Measurements from ENCODE around the gene FAM111B. TPM values are rescaled to one million over a fixed set of nuclear protein-coding genes. Genes with fewer than 3 reads are reported as not detected.

Gene FAM111B
- total RNA-seq, 1 donor from 2014 or later: 63.3 TPM

DNA sequence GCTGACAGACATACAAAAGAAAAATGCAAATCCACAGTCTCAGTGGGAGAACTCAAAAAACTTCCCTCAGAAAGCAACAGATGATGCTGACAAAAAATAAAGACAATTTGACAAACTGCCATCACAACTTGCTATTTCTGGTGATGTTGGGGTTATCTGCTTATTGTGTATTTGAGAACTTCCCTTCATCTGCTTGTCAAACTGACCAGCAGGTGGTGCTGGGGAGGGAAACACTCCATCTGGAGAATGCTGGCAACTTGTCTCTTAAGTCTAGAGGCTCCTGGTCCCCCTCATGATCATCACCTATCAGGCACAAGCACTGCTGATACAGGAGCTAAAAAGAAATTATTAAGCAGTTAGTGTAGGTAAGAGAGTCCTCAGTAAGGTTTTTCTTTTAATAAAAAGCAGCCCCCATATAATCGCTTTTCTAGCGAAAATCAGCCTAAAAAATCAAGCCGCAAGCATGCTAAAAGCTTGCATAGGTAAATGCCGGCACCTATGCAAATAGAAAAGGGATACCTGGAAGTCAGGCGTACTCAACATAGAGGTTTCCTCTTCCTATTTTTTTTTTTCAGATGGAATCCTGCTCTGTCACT is 9.8 kb upstream of the FAM111B start:
- intact Hi-C loops (cut with micrococcal nuclease): loop anchor here (1.0 to 2.0 kb wide), 3 partner anchors 39 to 334 kb away; no protein-coding TSS in a partner anchor

DNA sequence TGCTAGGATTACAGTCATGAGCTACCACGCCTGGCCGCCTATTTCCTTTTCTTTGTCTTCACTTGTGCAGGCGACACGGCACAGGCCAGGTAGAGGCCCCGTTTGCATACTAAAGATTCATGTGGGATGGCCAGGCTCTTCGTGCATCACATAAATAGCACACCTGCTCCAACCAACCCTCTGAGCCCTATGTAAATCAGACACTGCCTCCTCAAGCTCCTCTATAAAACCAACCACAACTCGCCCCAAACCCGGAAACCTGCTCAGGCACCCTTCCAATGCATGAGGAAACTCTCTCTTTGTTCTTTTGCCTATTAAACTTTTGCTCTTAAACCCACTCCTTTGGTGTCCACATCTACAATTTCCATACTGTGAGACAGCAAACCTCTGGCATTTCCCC is 9.1 kb upstream of the FAM111B start:
- intact Hi-C loops (cut with micrococcal nuclease): loop anchor here (1.0 to 2.0 kb wide), 3 partner anchors 38 to 333 kb away; no protein-coding TSS in a partner anchor

GRCh38 chr11:59102259-59102765 is 4.7 kb upstream of the FAM111B start:
- intact Hi-C loops (cut with micrococcal nuclease): loop anchor here (1.0 to 10.0 kb wide), 4 partner anchors 34 to 512 kb away; partner anchors contain the start of gene OSBP

- intact Hi-C loops (cut with micrococcal nuclease): loop anchor here (1.0 to 10.0 kb wide), 10 partner anchors 7 to 1540 kb away; partner anchors contain the start of genes FAM111A, OSBP, SELENOH and STX3
These were observed 684 bp downstream of the FAM111B start for GRCh38 chr11:59107721-59108120.

GRCh38 chr11:59112494-59112893 is 5.5 kb downstream of the FAM111B start:
- intact Hi-C loops (cut with micrococcal nuclease): loop anchor here (5.0 kb wide), 1 partner anchor 1730 kb away; the partner anchor contains the start of gene CCDC86

- intact Hi-C loops (cut with micrococcal nuclease): loop anchor here (5.0 kb wide), 1 partner anchor 1728 kb away; the partner anchor contains the start of gene CCDC86
These were observed 7.3 kb downstream of the FAM111B start for GRCh38 chr11:59114344-59114743.

GRCh38 chr11:59115553-59115952 is 8.5 kb downstream of the FAM111B start:
- intact Hi-C loops (cut with micrococcal nuclease): no loop called here

DNA sequence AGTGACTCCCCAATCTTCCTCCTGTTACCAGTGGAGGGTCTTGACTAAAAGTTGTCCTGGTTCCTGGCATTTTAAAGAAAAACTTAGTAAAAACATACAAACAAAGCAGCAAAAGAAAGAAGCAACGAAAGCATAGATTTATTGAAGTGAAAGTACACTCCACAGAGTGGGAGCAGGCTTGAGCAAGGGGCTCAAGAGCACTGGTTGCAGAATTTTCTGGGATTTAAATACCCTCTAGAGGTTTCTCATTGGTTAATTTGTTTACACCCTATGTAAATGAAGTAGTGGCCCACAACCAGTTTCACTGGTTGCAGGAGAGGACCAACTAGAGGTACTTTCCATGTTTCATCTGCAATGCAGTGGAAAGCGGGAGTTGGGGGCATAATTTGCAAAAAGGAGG is 10.7 kb downstream of the FAM111B start:
- intact Hi-C loops (cut with micrococcal nuclease): no loop called here

GRCh38 chr11:59119826-59120225 is 12.8 kb downstream of the FAM111B start:
- intact Hi-C loops (cut with micrococcal nuclease): loop anchor here (2.0 kb wide), 1 partner anchor 13 kb away; the partner anchor contains the start of gene FAM111B

GRCh38 chr11:59135648-59136461 is 28.8 kb downstream of the FAM111B start:
- intact Hi-C loops (cut with micrococcal nuclease): loop anchor here (1.0 kb wide), 9 partner anchors 8 to 482 kb away; partner anchors contain the start of gene FAM111B

GRCh38 chr11:59136551-59136950 is 29.5 kb downstream of the FAM111B start:
- intact Hi-C loops (cut with micrococcal nuclease): loop anchor here (1.0 kb wide), 8 partner anchors 22 to 482 kb away; partner anchors contain the start of gene FAM111B

DNA sequence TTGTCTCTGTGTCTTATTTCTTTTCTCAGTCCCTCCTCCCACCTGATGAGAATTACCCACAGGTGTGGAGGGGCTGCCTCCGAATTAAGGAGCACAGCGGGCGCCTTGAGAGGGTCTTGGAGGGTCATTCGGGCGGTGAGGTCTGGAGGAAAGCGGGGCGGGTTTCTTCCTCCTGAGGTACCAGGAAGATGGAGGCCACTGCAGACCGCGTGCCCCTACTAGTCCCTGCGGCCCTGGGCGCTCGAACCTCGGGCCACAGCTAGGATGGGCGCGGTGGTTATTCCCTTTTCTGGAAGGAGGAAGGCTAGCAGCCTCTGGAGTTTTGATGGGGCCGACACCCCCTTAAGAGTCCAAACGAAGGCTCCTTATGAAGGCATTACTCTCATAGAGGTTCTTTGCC is 30.2 kb downstream of the FAM111B start:
- intact Hi-C loops (cut with micrococcal nuclease): no loop called here

- intact Hi-C loops (cut with micrococcal nuclease): no loop called here
These were observed 31.6 kb downstream of the FAM111B start for GRCh38 chr11:59138643-59139042.

- intact Hi-C loops (cut with micrococcal nuclease): loop anchor here (5.0 to 10.0 kb wide), 6 partner anchors 671 to 1804 kb away; partner anchors contain the start of genes MED19, MRPL16, P2RX3 and SELENOH
These were observed 34.2 kb downstream of the FAM111B start for GRCh38 chr11:59141191-59141590.

- intact Hi-C loops (cut with micrococcal nuclease): loop anchor here (1.0 to 10.0 kb wide), 16 partner anchors 16 to 1805 kb away; partner anchors contain the start of genes FAM111B, MED19, MRPL16 and P2RX3
These were observed 34.8 kb downstream of the FAM111B start for GRCh38 chr11:59141673-59142460.

DNA sequence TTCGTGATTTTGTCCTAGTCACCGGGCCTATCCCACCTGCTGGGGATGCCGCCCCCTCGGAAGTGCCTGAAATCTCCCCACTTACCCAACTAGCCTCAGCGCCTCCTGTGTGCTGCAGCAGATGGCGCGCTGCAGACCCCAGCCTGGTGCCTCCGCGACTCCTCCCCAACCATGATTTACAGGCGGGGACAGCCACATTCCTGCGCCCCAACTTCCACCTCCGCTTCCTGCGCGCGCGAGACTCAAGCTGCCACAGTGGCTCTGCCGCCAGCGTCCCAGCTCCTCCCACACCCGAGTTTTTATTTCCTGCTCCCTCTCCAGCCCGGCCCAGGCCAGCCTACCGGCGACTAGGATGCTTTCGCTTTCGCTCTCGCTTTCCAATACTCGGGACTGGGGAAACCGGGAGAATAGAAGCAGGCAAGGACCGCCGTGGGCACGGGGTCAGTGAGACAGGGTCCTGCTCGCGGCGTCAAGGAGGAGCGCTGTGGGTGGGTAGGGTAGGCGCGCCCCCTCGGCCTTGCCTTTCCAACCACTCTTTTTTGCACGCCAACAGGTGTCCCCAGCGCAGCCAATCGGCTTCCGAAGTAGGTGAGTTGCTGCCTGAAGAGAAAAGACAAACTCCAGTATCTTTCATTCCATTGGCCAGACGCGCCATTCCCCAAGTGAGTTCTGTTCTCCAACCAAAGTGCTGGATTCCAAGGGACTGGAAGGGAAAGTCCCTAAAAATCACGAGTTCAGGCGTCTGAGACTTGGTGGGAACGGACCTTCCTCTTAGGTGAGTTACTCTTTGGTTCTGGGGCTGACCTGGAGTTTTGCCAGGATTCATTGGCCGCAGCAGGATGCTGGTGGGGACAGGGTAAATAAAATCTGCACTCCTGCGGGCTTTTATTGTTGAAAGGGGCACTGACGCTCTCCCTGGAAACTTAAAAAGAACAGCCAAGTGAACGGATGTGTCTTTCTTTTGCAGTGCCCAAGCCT is 35.8 kb downstream of the FAM111B start, which contains the start of gene FAM111A:
Gene FAM111A, plus strand, starts transcription at position 327 of the 978 bp plus-strand sequence. CDS start 6,017 bp downstream, outside the sequence.
- intact Hi-C loops (cut with micrococcal nuclease): loop anchor here (1.0 to 10.0 kb wide), 16 partner anchors 15 to 1806 kb away; partner anchors contain the start of genes FAM111B, MED19, MRPL16 and P2RX3

DNA sequence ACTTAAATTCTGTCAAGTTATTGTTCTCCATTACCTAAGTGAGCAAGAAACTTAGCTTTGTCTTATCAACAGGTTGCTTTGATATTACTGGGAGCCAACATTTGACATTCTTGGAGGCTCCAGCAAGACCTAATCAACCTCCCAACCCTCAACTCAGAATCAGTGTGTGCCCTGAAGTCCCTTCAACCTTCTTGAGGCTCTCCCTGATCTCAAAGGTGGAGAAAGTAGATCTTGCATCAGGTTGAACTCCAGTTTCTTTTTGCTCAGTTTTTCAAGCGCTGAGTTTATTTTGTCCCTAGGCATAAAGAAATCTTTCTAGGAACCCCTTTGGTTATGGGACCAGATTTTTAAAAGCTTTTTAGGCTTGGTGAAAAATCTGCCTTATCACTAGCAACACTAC is 37.1 kb downstream of the FAM111B start:
- intact Hi-C loops (cut with micrococcal nuclease): loop anchor here (1.0 to 10.0 kb wide), 11 partner anchors 8 to 1807 kb away; partner anchors contain the start of genes MED19, MRPL16, P2RX3 and SELENOH

DNA sequence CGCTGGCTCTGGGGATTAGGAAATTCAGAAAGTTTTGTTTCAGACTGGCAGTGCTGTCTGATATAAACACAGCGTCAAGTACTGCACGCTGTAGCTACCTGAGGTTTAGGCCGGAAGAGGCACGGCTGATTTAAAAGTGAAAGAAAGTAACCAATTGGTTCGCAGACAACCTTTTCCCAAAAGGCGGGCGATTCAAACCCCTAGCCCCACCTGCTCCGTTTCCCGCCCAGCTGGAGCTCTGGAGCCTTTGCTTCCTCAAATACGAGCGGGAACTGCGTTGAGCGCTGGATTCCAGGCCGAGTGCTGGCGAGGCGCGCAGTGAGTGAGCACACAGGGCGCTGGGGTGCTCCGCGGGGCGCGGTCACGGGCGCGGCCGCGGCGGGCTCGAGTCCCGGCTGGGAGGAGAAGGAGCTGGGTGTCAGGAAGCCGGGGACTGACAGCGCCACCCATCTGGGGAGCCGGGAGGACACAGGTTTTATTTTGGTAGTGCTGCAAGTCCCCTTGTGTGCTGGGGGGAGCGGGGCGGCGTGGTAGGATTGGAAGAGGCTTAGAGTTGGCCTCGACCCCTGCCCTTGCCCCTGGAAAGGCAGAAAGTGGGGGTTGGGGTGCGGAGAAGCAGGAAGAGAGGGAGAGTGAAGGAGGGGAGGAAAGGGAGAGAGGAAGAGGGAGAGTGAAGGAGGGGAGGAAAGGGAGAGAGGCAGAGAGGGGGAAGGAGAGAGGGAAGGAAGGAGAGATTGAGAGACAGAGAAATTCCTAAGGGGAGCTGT is 37.7 kb downstream of the FAM111B start:
- intact Hi-C loops (cut with micrococcal nuclease): loop anchor here (1.0 to 10.0 kb wide), 11 partner anchors 8 to 1807 kb away; partner anchors contain the start of genes MED19, MRPL16, P2RX3 and SELENOH
